ENCODE data around the gene TPM4. TPM values are rescaled to one million over a fixed set of nuclear protein-coding genes. Genes with fewer than 3 reads are reported as not detected.
A peak's percentile ranks its signal among the peaks of the same experiment; 100 is the strongest.
"Not testable (repeated sequence)": the region's sequence is repeated elsewhere in the genome, so short reads cannot be mapped to it uniquely, and the experiment has no call there.

TPM4 gene
- total and polyA plus RNA-seq, 2 donors (not counting 1 experiment from before 2014, with no cell fraction given): 65.4 to 127 TPM

DNA sequence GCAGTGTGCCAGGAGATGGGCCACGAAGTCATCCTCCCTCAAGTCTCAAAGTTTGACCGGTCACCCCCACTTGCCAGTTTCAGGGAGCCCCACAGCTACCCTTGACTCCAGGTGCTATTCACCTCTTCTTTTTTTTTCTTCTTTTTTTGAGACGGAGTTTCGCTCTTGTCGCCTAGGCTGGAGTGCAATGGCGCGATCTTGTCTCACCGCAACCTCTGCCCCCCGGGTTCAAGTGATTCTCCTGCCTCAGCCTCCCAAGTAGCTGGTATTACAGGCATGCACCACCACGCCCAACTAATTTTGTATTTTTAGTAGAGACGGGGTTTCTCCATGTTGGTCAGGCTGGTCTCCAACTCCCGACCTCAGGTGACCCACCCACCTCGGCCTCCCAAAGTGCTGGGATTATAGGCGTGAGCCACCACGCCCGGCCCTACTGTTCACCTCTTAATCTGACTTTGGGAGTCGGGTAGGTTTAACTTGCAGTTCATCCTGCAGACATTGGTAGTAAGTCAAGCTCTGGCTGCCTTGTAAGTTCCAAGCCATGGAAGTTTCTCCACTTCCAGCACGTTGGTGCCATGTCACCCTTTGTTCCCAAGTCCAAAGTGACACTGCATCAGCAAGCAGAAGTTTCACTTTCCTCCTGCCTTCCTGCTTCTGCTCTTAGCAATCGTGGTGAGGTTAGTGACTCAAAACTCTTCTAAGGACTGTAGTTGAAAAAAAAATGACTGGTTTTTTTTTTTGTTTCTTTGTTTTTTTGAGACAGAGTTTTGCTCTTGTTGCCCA lies 43.0 kb downstream of the TPM4 start:
- H3K4me1 Mint-ChIP-seq: peaks cover 65% of the 10 kb centered on the region
- Histone ChIP-seq H3K4me1 (ENCODE audit: control insufficient read depth in 2 of 2, insufficient read depth in 2 of 2, low read length in 2 of 2) (peaks cover 60 to 69% of the 10 kb centered on the region in 2 donors), H3K79me2 (ENCODE audit: control insufficient read depth, insufficient read depth, low read length) (peaks cover 76% of the 10 kb centered on the region), H3K36me3 (replicated peaks in 1 of 2; ENCODE audit: control extremely low read depth in 1 of 2, control insufficient read depth in 1 of 2, extremely low read depth in 1 of 2, insufficient read depth in 2 of 2, low read length in 1 of 2) (peaks cover 2 to 54% of the 10 kb centered on the region in 2 experiments), H2AFZ (ENCODE audit: insufficient read depth, low read depth, low read length, poor library complexity, severe bottlenecking) (peak overlapping the region; percentile 14), H4K20me1 (ENCODE audit: control insufficient read depth, insufficient read depth, low read length, poor library complexity, severe bottlenecking) (peaks cover 44% of the 10 kb centered on the region), H3K4me2 (replicated peaks; ENCODE audit: low read depth, low read length, poor library complexity, severe bottlenecking) (peak overlapping the region; percentile 74), H3K9ac (ENCODE audit: low read length) (peak overlapping the region; percentile 24), H3K27ac (ENCODE audit: low read length in 2 of 2) (peak overlapping the region; percentile 86 to 88), H3K4me3 (ENCODE audit: control extremely low read depth in 1 of 5, extremely low read depth in 1 of 5, insufficient read depth in 1 of 5, low read depth in 2 of 5, low read length in 4 of 5) (peak overlapping the region in 3 of 5 experiments; percentile 11 to 48 (median 17))
- ChIA-PET CTCF (interaction anchor here (1.7 to 4.9 kb wide), 5 partner anchors 24 to 65 kb away, joined by 3 to 63 read pairs (median 14); partner anchors contain the start of genes FAM32A and HSH2D), POLR2A (interaction anchor here (1.4 to 3.3 kb wide), 3 partner anchors 24 to 66 kb away, joined by 4 to 54 read pairs (median 4); partner anchors contain the start of genes FAM32A and HSH2D)
- peak overlapping the region; percentile 70 for H3K4me3 Mint-ChIP-seq
- not testable (repeated sequence) for H3K9me3 ChIP-seq (ENCODE audit: control extremely low read depth in 1 of 3, control insufficient read depth in 2 of 3, insufficient read depth in 1 of 3, low read length in 2 of 3); ATAC-seq (ENCODE audit: low read depth); H3K27me3 Mint-ChIP-seq; H3K9me3 Mint-ChIP-seq (ENCODE audit: insufficient read depth); H3K27me3 ChIP-seq (replicated peaks in 1 of 4; ENCODE audit: control extremely low read depth in 1 of 4, control insufficient read depth in 3 of 4, insufficient read depth in 4 of 4, low read length in 3 of 4)
- intact Hi-C loops (cut with micrococcal nuclease): loop anchor here (2.0 to 10.0 kb wide), 2 partner anchors 282 to 466 kb away; no protein-coding TSS in a partner anchor
- 48% methylated on average over 8 of the region's 19 CpGs for WGBS (ENCODE audit: insufficient coverage)
- H3K27ac Mint-ChIP-seq: peak overlapping the region; percentile 97
- DNase-seq: peak; percentile 69

DNA sequence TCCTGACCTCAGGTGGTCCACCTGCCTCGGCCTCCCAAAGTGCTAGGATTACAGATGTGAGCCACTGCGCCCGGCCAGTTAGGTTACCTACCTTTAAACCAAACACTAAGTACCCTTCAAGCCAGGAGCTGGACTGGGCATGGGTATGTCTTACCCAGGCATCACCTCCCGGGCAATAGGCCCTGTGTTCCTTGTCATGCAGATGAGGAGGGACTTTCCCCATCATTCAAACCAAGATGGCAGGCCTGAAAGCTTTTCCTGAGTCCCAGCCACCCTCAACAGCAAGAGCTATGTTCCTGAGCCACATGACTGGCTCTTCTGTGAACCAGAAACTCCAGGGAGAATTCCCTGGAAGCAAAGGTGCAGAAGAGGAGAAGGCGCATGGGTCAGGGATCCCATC lies 44.8 kb downstream of the TPM4 start:
- Histone ChIP-seq H3K4me1 (ENCODE audit: control insufficient read depth in 2 of 2, insufficient read depth in 2 of 2, low read length in 2 of 2) (peaks cover 49 to 54% of the 10 kb centered on the region in 2 donors), H3K4me3 (ENCODE audit: control extremely low read depth in 1 of 5, extremely low read depth in 1 of 5, insufficient read depth in 1 of 5, low read depth in 2 of 5, low read length in 4 of 5) (no peak overlapping the region), H3K36me3 (replicated peaks in 1 of 2; ENCODE audit: control extremely low read depth in 1 of 2, control insufficient read depth in 1 of 2, extremely low read depth in 1 of 2, insufficient read depth in 2 of 2, low read length in 1 of 2) (peaks cover 2 to 64% of the 10 kb centered on the region in 2 experiments), H2AFZ (ENCODE audit: insufficient read depth, low read depth, low read length, poor library complexity, severe bottlenecking) (no peak overlapping the region), H4K20me1 (ENCODE audit: control insufficient read depth, insufficient read depth, low read length, poor library complexity, severe bottlenecking) (peaks cover 50% of the 10 kb centered on the region), H3K9me3 (ENCODE audit: control extremely low read depth in 1 of 3, control insufficient read depth in 2 of 3, insufficient read depth in 1 of 3, low read length in 2 of 3) (peaks cover 0 to 6% (median 0%) of the 10 kb centered on the region in 3 donors), H3K4me2 (replicated peaks; ENCODE audit: low read depth, low read length, poor library complexity, severe bottlenecking) (no peak overlapping the region), H3K27ac (ENCODE audit: low read length in 2 of 2) (peak overlapping the region; percentile 33 to 88), H3K9ac (ENCODE audit: low read length) (no peak overlapping the region), H3K79me2 (ENCODE audit: control insufficient read depth, insufficient read depth, low read length) (peaks cover 76% of the 10 kb centered on the region), H3K27me3 (replicated peaks in 1 of 4; ENCODE audit: control extremely low read depth in 1 of 4, control insufficient read depth in 3 of 4, insufficient read depth in 4 of 4, low read length in 3 of 4) (no peaks in the 10 kb centered on the region)
- ChIA-PET POLR2A (no interaction called here), CTCF (no interaction called here)
- Mint-ChIP-seq H3K9me3 (ENCODE audit: insufficient read depth) (no peaks in the 10 kb centered on the region), H3K27me3 (no peaks in the 10 kb centered on the region), H3K27ac (peak overlapping the region; percentile 46), H3K4me1 (peaks cover 49% of the 10 kb centered on the region), H3K4me3 (no peak overlapping the region)
- WGBS (ENCODE audit: insufficient coverage): 75% methylated on average over 2 of the region's 5 CpGs
- no peak for ATAC-seq (ENCODE audit: low read depth)
- intact Hi-C loops (cut with micrococcal nuclease): no loop called here
- DNase-seq: no peak
- TF ChIP-seq EZH2 (IDR thresholded peaks at IDR 0.05; ENCODE audit: borderline replicate concordance, insufficient read depth, low read depth, low read length, poor library complexity, severe bottlenecking): no peak
- TF ChIP-seq, protein P1, sequence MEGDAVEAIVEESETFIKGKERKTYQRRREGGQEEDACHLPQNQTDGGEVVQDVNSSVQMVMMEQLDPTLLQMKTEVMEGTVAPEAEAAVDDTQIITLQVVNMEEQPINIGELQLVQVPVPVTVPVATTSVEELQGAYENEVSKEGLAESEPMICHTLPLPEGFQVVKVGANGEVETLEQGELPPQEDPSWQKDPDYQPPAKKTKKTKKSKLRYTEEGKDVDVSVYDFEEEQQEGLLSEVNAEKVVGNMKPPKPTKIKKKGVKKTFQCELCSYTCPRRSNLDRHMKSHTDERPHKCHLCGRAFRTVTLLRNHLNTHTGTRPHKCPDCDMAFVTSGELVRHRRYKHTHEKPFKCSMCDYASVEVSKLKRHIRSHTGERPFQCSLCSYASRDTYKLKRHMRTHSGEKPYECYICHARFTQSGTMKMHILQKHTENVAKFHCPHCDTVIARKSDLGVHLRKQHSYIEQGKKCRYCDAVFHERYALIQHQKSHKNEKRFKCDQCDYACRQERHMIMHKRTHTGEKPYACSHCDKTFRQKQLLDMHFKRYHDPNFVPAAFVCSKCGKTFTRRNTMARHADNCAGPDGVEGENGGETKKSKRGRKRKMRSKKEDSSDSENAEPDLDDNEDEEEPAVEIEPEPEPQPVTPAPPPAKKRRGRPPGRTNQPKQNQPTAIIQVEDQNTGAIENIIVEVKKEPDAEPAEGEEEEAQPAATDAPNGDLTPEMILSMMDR (IDR thresholded peaks at IDR 0.05): no peak
